Measurements from ENCODE around the gene ADAMTS20. TPM values are rescaled to one million over a fixed set of nuclear protein-coding genes. Genes with fewer than 3 reads are reported as not detected.

The ADAMTS20 gene
- total RNA-seq, 1 experiment from 2014 or later: not detected

DNA sequence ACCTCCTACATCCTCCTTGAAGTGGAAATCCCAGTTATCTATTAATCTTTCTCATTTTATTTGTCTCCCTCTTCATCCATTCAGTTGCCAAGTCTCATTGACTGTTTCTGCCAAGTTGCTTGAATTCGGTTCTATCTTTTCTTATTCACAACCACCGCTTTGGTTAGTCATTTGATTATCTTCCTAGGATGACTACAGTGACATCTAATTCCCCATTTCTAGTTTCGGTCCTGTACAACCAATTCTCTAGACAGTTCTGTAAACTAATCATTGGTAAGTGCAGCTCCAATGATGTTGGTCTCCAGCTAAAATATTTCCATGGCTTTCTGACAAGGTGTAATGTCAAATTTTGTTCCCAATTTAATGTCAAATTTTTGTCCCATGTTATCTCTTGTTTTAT is 220.1 kb downstream of the ADAMTS20 start:
- ChIA-PET CTCF (no interaction called here), POLR2A (no interaction called here)
- Histone ChIP-seq H3K4me3 (ENCODE audit: low read depth in 2 of 2, low read length in 2 of 2) (no peak overlapping the region), H3K9me3 (ENCODE audit: control insufficient read depth, insufficient read depth, low read depth, low read length) (no peaks in the 10 kb centered on the region), H3K36me3 (ENCODE audit: control insufficient read depth, insufficient read depth, low read length) (no peaks in the 10 kb centered on the region), H3K27ac (ENCODE audit: low read length) (peak overlapping the region; percentile 71), H3K4me1 (ENCODE audit: control insufficient read depth, insufficient read depth, low read length) (peaks cover 6% of the 10 kb centered on the region; the same call in 1 of the 2 replicates), H3K27me3 (ENCODE audit: control insufficient read depth, insufficient read depth, low read length) (no peaks in the 10 kb centered on the region)
- no peak for DNase-seq (ENCODE audit: low read depth, low spot score)
- intact Hi-C loops (cut with micrococcal nuclease; ENCODE audit: unreplicated experiment) (no loop called here), in situ Hi-C loops (cut with HindIII; ENCODE audit: low pct_unique_long_range_greater_than_20kb, low sequenced_read_pairs) (no loop called here)
- BruUV-seq (replicated peaks): no TSS peak
- ATAC-seq: no peak
- TF ChIP-seq TCF7L2 (IDR thresholded peaks at IDR 0.05; ENCODE audit: low read depth, low read length) (no peak), SIN3A (IDR thresholded peaks at IDR 0.05; ENCODE audit: borderline replicate concordance, insufficient read depth, low read depth, low read length) (no peak), POLR2AphosphoS5 (IDR thresholded peaks at IDR 0.05; ENCODE audit: low read depth, low read length) (no peak)
- TF ChIP-seq, protein P1, sequence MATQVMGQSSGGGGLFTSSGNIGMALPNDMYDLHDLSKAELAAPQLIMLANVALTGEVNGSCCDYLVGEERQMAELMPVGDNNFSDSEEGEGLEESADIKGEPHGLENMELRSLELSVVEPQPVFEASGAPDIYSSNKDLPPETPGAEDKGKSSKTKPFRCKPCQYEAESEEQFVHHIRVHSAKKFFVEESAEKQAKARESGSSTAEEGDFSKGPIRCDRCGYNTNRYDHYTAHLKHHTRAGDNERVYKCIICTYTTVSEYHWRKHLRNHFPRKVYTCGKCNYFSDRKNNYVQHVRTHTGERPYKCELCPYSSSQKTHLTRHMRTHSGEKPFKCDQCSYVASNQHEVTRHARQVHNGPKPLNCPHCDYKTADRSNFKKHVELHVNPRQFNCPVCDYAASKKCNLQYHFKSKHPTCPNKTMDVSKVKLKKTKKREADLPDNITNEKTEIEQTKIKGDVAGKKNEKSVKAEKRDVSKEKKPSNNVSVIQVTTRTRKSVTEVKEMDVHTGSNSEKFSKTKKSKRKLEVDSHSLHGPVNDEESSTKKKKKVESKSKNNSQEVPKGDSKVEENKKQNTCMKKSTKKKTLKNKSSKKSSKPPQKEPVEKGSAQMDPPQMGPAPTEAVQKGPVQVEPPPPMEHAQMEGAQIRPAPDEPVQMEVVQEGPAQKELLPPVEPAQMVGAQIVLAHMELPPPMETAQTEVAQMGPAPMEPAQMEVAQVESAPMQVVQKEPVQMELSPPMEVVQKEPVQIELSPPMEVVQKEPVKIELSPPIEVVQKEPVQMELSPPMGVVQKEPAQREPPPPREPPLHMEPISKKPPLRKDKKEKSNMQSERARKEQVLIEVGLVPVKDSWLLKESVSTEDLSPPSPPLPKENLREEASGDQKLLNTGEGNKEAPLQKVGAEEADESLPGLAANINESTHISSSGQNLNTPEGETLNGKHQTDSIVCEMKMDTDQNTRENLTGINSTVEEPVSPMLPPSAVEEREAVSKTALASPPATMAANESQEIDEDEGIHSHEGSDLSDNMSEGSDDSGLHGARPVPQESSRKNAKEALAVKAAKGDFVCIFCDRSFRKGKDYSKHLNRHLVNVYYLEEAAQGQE (IDR thresholded peaks at IDR 0.05; ENCODE audit: insufficient read depth in 1 of 2, low read depth in 2 of 2, low read length in 1 of 2): no peak
- TF ChIP-seq, protein P2, sequence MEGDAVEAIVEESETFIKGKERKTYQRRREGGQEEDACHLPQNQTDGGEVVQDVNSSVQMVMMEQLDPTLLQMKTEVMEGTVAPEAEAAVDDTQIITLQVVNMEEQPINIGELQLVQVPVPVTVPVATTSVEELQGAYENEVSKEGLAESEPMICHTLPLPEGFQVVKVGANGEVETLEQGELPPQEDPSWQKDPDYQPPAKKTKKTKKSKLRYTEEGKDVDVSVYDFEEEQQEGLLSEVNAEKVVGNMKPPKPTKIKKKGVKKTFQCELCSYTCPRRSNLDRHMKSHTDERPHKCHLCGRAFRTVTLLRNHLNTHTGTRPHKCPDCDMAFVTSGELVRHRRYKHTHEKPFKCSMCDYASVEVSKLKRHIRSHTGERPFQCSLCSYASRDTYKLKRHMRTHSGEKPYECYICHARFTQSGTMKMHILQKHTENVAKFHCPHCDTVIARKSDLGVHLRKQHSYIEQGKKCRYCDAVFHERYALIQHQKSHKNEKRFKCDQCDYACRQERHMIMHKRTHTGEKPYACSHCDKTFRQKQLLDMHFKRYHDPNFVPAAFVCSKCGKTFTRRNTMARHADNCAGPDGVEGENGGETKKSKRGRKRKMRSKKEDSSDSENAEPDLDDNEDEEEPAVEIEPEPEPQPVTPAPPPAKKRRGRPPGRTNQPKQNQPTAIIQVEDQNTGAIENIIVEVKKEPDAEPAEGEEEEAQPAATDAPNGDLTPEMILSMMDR (IDR thresholded peaks at IDR 0.05): no peak

DNA sequence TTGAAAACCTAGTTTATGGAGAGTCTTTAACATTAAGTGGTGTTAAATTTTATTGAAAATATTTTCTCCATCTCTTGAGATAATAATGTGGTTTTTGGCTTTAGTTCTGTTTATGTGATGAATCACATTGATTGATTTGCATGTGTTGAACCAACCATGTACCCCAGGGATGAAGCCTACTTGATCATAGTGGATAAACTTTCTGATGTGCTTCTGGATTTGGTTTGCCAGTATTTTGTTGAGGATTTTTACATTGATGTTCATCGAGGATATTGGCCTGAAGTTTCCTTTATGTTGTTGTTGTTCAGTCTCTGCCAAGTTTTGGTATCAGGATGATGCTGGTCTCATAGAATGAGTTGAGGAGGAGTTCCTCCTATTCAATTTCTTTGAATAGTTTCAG is 222.6 kb downstream of the ADAMTS20 start:
- in situ Hi-C loops (cut with HindIII; ENCODE audit: low pct_unique_long_range_greater_than_20kb, low sequenced_read_pairs): no loop called here

More for the DNA sequence above, 222.6 kb downstream of the ADAMTS20 start:
- ChIA-PET CTCF (no interaction called here), POLR2A (no interaction called here)
- H3K4me3 ChIP-seq (ENCODE audit: low read depth in 2 of 2, low read length in 2 of 2): no peak overlapping the region
- no peak overlapping the region for H3K27ac ChIP-seq (ENCODE audit: low read length)
- no peak for DNase-seq (ENCODE audit: low read depth, low spot score)
- no peaks in the 10 kb centered on the region for H3K36me3 ChIP-seq (ENCODE audit: control insufficient read depth, insufficient read depth, low read length)
- no peak for ATAC-seq
- TF ChIP-seq, protein P2 (IDR thresholded peaks at IDR 0.05): no peak
- TF ChIP-seq SIN3A (IDR thresholded peaks at IDR 0.05; ENCODE audit: borderline replicate concordance, insufficient read depth, low read depth, low read length) (no peak), TCF7L2 (IDR thresholded peaks at IDR 0.05; ENCODE audit: low read depth, low read length) (no peak), POLR2AphosphoS5 (IDR thresholded peaks at IDR 0.05; ENCODE audit: low read depth, low read length) (no peak)
- TF ChIP-seq, protein P1 (IDR thresholded peaks at IDR 0.05; ENCODE audit: insufficient read depth in 1 of 2, low read depth in 2 of 2, low read length in 1 of 2): no peak
- H3K27me3 ChIP-seq (ENCODE audit: control insufficient read depth, insufficient read depth, low read length): no peaks in the 10 kb centered on the region
- peaks cover 6% of the 10 kb centered on the region; the same call in 1 of the 2 replicates for H3K4me1 ChIP-seq (ENCODE audit: control insufficient read depth, insufficient read depth, low read length)
- no TSS peak for BruUV-seq (replicated peaks)
- intact Hi-C loops (cut with micrococcal nuclease; ENCODE audit: unreplicated experiment): no loop called here
- H3K9me3 ChIP-seq (ENCODE audit: control insufficient read depth, insufficient read depth, low read depth, low read length): no peaks in the 10 kb centered on the region
